H1 (cell line): ENCODE data around the gene SLC12A4. TPM values are rescaled to one million over a fixed set of nuclear protein-coding genes. Genes with fewer than 3 reads are reported as not detected.

Experiments
- CTCF ChIA-PET: fragments of 300-600 bp; sonication (Branson Sonifier 250); formaldehyde crosslinking; loops from one replicate; lab custom pipeline; 2021; ENCODE audit not compliant: partially characterized antibody; lab: Charles Lee
- POLR2A ChIA-PET: fragments of 300-600 bp; sonication (Branson Sonifier 250); formaldehyde crosslinking; loops from one replicate; lab custom pipeline; 2021; ENCODE audit warnings: inconsistent platforms; ENCODE audit not compliant: partially characterized antibody; lab: Charles Lee
- DNase-seq, 2 experiments: peaks; one replicate each; pipeline versions ENCODE4 v3.0.0 to v3.0.0-alpha.2; 2010 to 2022; ENCODE audit warnings: low spot score in 2 of 2, low read depth in 1 of 2, mixed read lengths in 1 of 2
- FAIRE-seq: peaks from 2 replicates; lab custom pipeline; 2011; peaks lifted over from hg19 to GRCh38; lab: Jason Lieb, UNC
- H2AFZ ChIP-seq: 2 replicates; pipeline ENCODE4 v1.8.1; 2012; ENCODE audit warnings: low read length, inconsistent platforms
- H2AK5ac ChIP-seq: 2 replicates; pipeline ENCODE4 v1.6.1; 2013; ENCODE audit warnings: low read depth, low read length
- H2BK120ac ChIP-seq: replicated peaks from 2 replicates; pipeline ENCODE3; 2013; ENCODE audit warnings: low read depth, low read length, inconsistent platforms
- H2BK12ac ChIP-seq: 2 replicates; pipeline ENCODE4 v1.6.1; 2013; ENCODE audit warnings: low read depth, low read length
- H2BK15ac ChIP-seq: 2 replicates; pipeline ENCODE4 v1.6.1; 2013; ENCODE audit warnings: low read length
- H2BK20ac ChIP-seq: 2 replicates; pipeline ENCODE4 v1.6.1; 2013; ENCODE audit warnings: low read length
- H2BK5ac ChIP-seq: 2 replicates; pipeline ENCODE4 v1.6.1; 2013; ENCODE audit warnings: low read depth, low read length
- H3K14ac ChIP-seq: 2 replicates; pipeline ENCODE4 v1.6.1; 2013; ENCODE audit warnings: inconsistent platforms; ENCODE audit not compliant: insufficient read length
- H3K18ac ChIP-seq: 2 replicates; pipeline ENCODE4 v1.6.1; 2013; ENCODE audit warnings: low read length; ENCODE audit errors: extremely low read depth
- H3K23ac ChIP-seq: 2 replicates; pipeline ENCODE4 v1.6.1; 2013; ENCODE audit warnings: inconsistent platforms; ENCODE audit not compliant: insufficient read length
- H3K23me2 ChIP-seq: 2 replicates; pipeline ENCODE4 v1.6.1; 2013; ENCODE audit warnings: low read depth, low read length
- H3K27ac ChIP-seq: 2 replicates; pipeline ENCODE4 v1.6.1; 2011; ENCODE audit warnings: low read depth, low read length, inconsistent platforms
- H3K27me3 ChIP-seq, 4 experiments: replicated peaks in 1 of 4; 1 replicate in 1 of 4; 2 replicates in 3 of 4; pipeline versions ENCODE4 v1.6.1 to v1.8.1; 2011 to 2013; ENCODE audit warnings: low read length in 3 of 4, mild to moderate bottlenecking in 3 of 4, inconsistent platforms in 2 of 4, mixed read lengths in 2 of 4, moderate library complexity in 1 of 4; ENCODE audit not compliant: control insufficient read depth in 3 of 4, insufficient read depth in 3 of 4; ENCODE audit errors: extremely low read depth in 1 of 4
- H3K36me3 ChIP-seq, 4 experiments: 2 replicates each; pipeline versions ENCODE4 v1.6.1 to v1.8.1; 2011 to 2013; ENCODE audit warnings: mild to moderate bottlenecking in 4 of 4, low read length in 3 of 4, moderate library complexity in 2 of 4, control low read depth in 1 of 4, inconsistent platforms in 1 of 4; ENCODE audit not compliant: insufficient read depth in 4 of 4, control insufficient read depth in 2 of 4
- H3K4ac ChIP-seq: replicated peaks from 2 replicates; pipeline ENCODE3; 2013; ENCODE audit warnings: low read length, low read depth, mixed read lengths, inconsistent platforms; ENCODE audit not compliant: insufficient read length
- H3K4me1 ChIP-seq, 4 experiments: replicated peaks in 1 of 4; 1 replicate in 1 of 4; 2 replicates in 3 of 4; pipeline versions ENCODE4 v1.6.1 to v1.8.1; 2011 to 2013; ENCODE audit warnings: low read length in 3 of 4, inconsistent platforms in 2 of 4, mixed read lengths in 1 of 4; ENCODE audit not compliant: insufficient read depth in 4 of 4, control insufficient read depth in 3 of 4
- H3K4me2 ChIP-seq, 2 experiments: 2 replicates each; pipeline versions ENCODE4 v1.6.1 to v1.8.1; 2011 to 2013; ENCODE audit warnings: low read depth in 2 of 2, low read length in 2 of 2, control low read depth in 1 of 2, inconsistent platforms in 1 of 2, mild to moderate bottlenecking in 1 of 2; ENCODE audit not compliant: insufficient read depth in 1 of 2
- H3K4me3 ChIP-seq, 4 experiments: fragments of 200-600, 300-600 bp in 1 of 4; sonication (generic), shearing (Covaris generic), sonication (Bioruptor Twin) in 1 of 4; 2 replicates each; pipeline versions ENCODE4 v1.5.1 to v1.8.1; 2011 to 2016; ENCODE audit warnings: low read length in 4 of 4, low read depth in 3 of 4, control low read depth in 2 of 4, inconsistent platforms in 2 of 4, mild to moderate bottlenecking in 2 of 4, mixed read lengths in 1 of 4, moderate library complexity in 1 of 4; ENCODE audit not compliant: insufficient read depth in 2 of 4; ENCODE audit errors: extremely low read depth in 1 of 4
- H3K56ac ChIP-seq: replicated peaks from 2 replicates; pipeline ENCODE3; 2013; ENCODE audit warnings: low read depth, mild to moderate bottlenecking, mixed read lengths, low read length, inconsistent platforms; ENCODE audit not compliant: insufficient read length
- H3K79me1 ChIP-seq: 2 replicates; pipeline ENCODE4 v1.6.1; 2013; ENCODE audit warnings: low read depth, low read length, control low read depth
- H3K79me2 ChIP-seq, 2 experiments: 2 replicates each; pipeline versions ENCODE4 v1.6.1 to v1.8.1; 2012 to 2013; ENCODE audit warnings: low read length in 2 of 2, mild to moderate bottlenecking in 2 of 2, inconsistent platforms in 1 of 2; ENCODE audit not compliant: insufficient read depth in 2 of 2, control insufficient read depth in 1 of 2
- H3K9ac ChIP-seq, 4 experiments: replicated peaks in 1 of 4; 1 replicate in 1 of 4; 2 replicates in 3 of 4; pipeline versions ENCODE4 v1.6.1 to v1.8.1; 2011 to 2013; ENCODE audit warnings: low read depth in 3 of 4, low read length in 3 of 4, control low read depth in 2 of 4, mild to moderate bottlenecking in 2 of 4, moderate library complexity in 2 of 4, inconsistent platforms in 1 of 4; ENCODE audit errors: extremely low read depth in 1 of 4
- H3K9me3 ChIP-seq, 2 experiments: 2 replicates each; pipeline versions ENCODE4 v1.6.1 to v1.8.1; 2012 to 2013; ENCODE audit warnings: mild to moderate bottlenecking in 2 of 2, moderate library complexity in 2 of 2, control low read depth in 1 of 2, inconsistent platforms in 1 of 2, low read depth in 1 of 2, low read length in 1 of 2, mixed read lengths in 1 of 2; ENCODE audit not compliant: insufficient read depth in 2 of 2
- H4K20me1 ChIP-seq, 2 experiments: replicated peaks in 1 of 2; 2 replicates each; pipeline versions ENCODE3 to v1.8.1; 2011 to 2013; ENCODE audit warnings: inconsistent platforms in 2 of 2, low read length in 2 of 2, mild to moderate bottlenecking in 1 of 2; ENCODE audit not compliant: insufficient read depth in 2 of 2, control insufficient read depth in 1 of 2
- H4K5ac ChIP-seq: 2 replicates; pipeline ENCODE4 v1.6.1; 2013; ENCODE audit warnings: low read length, low read depth, mixed read lengths, inconsistent platforms; ENCODE audit not compliant: insufficient read length
- H4K8ac ChIP-seq: 2 replicates; pipeline ENCODE4 v1.8.0; 2013; ENCODE audit warnings: mild to moderate bottlenecking, moderate library complexity, low read length, inconsistent platforms; ENCODE audit not compliant: insufficient read depth; ENCODE audit errors: extremely low read depth
- H4K91ac ChIP-seq: replicated peaks from 2 replicates; pipeline ENCODE3; 2013; ENCODE audit warnings: low read length, mixed read lengths, inconsistent platforms; ENCODE audit not compliant: insufficient read length
- CREB1 ChIP-seq: IDR thresholded peaks from 2 replicates; pipeline ENCODE4 v1.6.1; 2012; ENCODE audit warnings: inconsistent platforms
- SAP30 ChIP-seq: fragments of 300-600 bp; sonication (generic); IDR thresholded peaks from 2 replicates; pipeline ENCODE4 v1.7.1; 2012; ENCODE audit warnings: low read length, moderate library complexity, mild to moderate bottlenecking, inconsistent platforms; ENCODE audit not compliant: insufficient read depth, insufficient replicate concordance
- TCF12 ChIP-seq: IDR thresholded peaks from 2 replicates; pipeline ENCODE4 v1.6.1; 2011; ENCODE audit warnings: low read depth, mild to moderate bottlenecking, low read length
- WGBS, 2 experiments: shearing (Covaris generic) in 1 of 2; methylation state at CpG; one replicate each; pipeline versions ENCODE4 v1.1.6 to v1.1.7; 2013 to 2015; ENCODE audit warnings: low lambda C conversion rate in 2 of 2, mixed read lengths in 2 of 2, inconsistent platforms in 1 of 2, low coverage in 1 of 2, missing lambda C conversion rate in 1 of 2; ENCODE audit not compliant: insufficient replicate concordance in 2 of 2, insufficient coverage in 1 of 2, insufficient read length in 1 of 2; ENCODE audit errors: extremely low coverage in 1 of 2, missing lambda C conversion rate in 1 of 2; 5-methylcytosine and 5-hydroxymethylcytosine counted together
- polyA plus RNA-seq, 7 experiments: library from polyadenylated mRNA; depleted of rRNA in 3 of 7; stranded (reverse) in 5 of 7; unstranded in 2 of 7; fragments of >200 nt in 5 of 7; fragments of 200-250 nt in 2 of 7; gene quantifications; 1 replicate in 5 of 7; 2 replicates in 1 of 7; 4 replicates in 1 of 7; pipeline versions ENCODE4 v1.2.1 to v1.2.3, GENCODE V29; 2011 to 2013; ENCODE audit warnings: missing spikeins in 2 of 7, mixed read lengths in 2 of 7
- total RNA-seq: library from RNA; stranded (reverse); fragmentation: NEBNext Ultra II Directional; extraction: Animal tissue kit (Norgen Biotek cat#: 25700); gene quantifications from 2 replicates; pipeline ENCODE4 v1.2.1, GENCODE V29; 2021

The SLC12A4 gene
- total and polyA plus RNA-seq, 2 of the 8 experiments (the other 6 are each of a cell fraction or from before 2014, with no cell fraction given): 41.3 to 49.3 TPM

GRCh38 chr16:67999985-68000384 is 31.5 kb upstream of the SLC12A4 start:
- Histone ChIP-seq H2BK15ac (0 out of 2 replicates have a peak overlapping the region, but pooled peaks have one; percentile 88), H2BK20ac (no peak overlapping the region), H3K18ac (no peak overlapping the region), H2AFZ (no peak overlapping the region), H3K4me2 (no peak overlapping the region), H3K9ac (no peak overlapping the region), H4K91ac (no peak overlapping the region), H3K9me3 (no peaks in the 10 kb centered on the region), H3K79me2 (no peaks in the 10 kb centered on the region), H2BK5ac (no peak overlapping the region), H3K27ac (no peak overlapping the region), H3K36me3 (no peaks in the 10 kb centered on the region), H2BK12ac (no peak overlapping the region), H3K27me3 (no peaks in the 10 kb centered on the region), H3K23ac (no peak overlapping the region), H2AK5ac (no peak overlapping the region), H3K4me1 (no peaks in the 10 kb centered on the region), H4K5ac (no peak overlapping the region), H2BK120ac (no peak overlapping the region), H3K23me2 (no peaks in the 10 kb centered on the region), H4K20me1 (no peaks in the 10 kb centered on the region), H3K56ac (no peak overlapping the region), H4K8ac (no peak overlapping the region), H3K79me1 (no peaks in the 10 kb centered on the region; the same call in 1 of the 2 replicates), H3K4ac (no peak overlapping the region), H3K14ac (no peak overlapping the region), H3K4me3 (no peak overlapping the region)
- CTCF ChIA-PET: interaction anchor here (2.0 kb wide), 1 partner anchor 19 kb away, joined by 9 read pairs; the partner anchor contains the start of gene DPEP3
- DNase-seq: no peak
- TF ChIP-seq CREB1 (no peak), TCF12 (no peak), SAP30 (no peak)
- 75% methylated on average over 2 of the region's 2 CpGs; no CpG with 5 or more reads in 1 of the 2 experiments for WGBS, 2 experiments
- no peak for FAIRE-seq
- POLR2A ChIA-PET: no interaction called here
